GM18508 (cell line): Measurements from ENCODE around the gene ACAD8.
"Not testable (repeated sequence)": the region's sequence is repeated elsewhere in the genome, so short reads cannot be mapped to it uniquely, and the experiment has no call there.

Experiments used
- ATAC-seq: cut with Tn5 transposase; IDR thresholded peaks from one replicate; pipeline ENCODE4 v1.9.1; 2021; ENCODE audit warnings: moderate number of reproducible peaks; ENCODE audit not compliant: insufficient read depth, unreplicated experiment

The ACAD8 gene

GRCh38 chr11:134264966-134265764 is 11.8 kb downstream of the ACAD8 start:
- no peak for ATAC-seq

GRCh38 chr11:134266440-134266839 is 13.1 kb downstream of the ACAD8 start:
- ATAC-seq, result no peak

- no peak for ATAC-seq
Observed at GRCh38 chr11:134266841-134267251, 13.5 kb downstream of the ACAD8 start.

- ATAC-seq, result no peak
Observed at GRCh38 chr11:134267461-134267860, 14.1 kb downstream of the ACAD8 start.

- no peak for ATAC-seq
Observed at GRCh38 chr11:134267966-134268365, 14.6 kb downstream of the ACAD8 start.

GRCh38 chr11:134270250-134270714 is 16.9 kb downstream of the ACAD8 start:
- no peak for ATAC-seq

GRCh38 chr11:134271978-134272377 is 18.6 kb downstream of the ACAD8 start:
- no peak for ATAC-seq

- ATAC-seq, result no peak
Observed at GRCh38 chr11:134272381-134273316, 19.3 kb downstream of the ACAD8 start.

- no peak for ATAC-seq
Observed at GRCh38 chr11:134273317-134273712, 19.9 kb downstream of the ACAD8 start.

- ATAC-seq, result no peak
Observed at GRCh38 chr11:134275188-134275533, 21.8 kb downstream of the ACAD8 start.

- no peak for ATAC-seq
Observed at GRCh38 chr11:134275534-134276395, 22.4 kb downstream of the ACAD8 start, which contains the start of gene GLB1L3. Gene GLB1L3 (plus strand): TSS chr11:134276379. CDS start chr11:134276741, 362 bp downstream.

- ATAC-seq, result no peak
Observed at GRCh38 chr11:134276396-134277182, 23.2 kb downstream of the ACAD8 start.

- no peak for ATAC-seq
Observed at GRCh38 chr11:134277183-134278001, 24.0 kb downstream of the ACAD8 start.

GRCh38 chr11:134278356-134278755 is 25.0 kb downstream of the ACAD8 start:
- ATAC-seq, result no peak

- ATAC-seq, result not testable (repeated sequence)
Observed at GRCh38 chr11:134281635-134282034, 28.3 kb downstream of the ACAD8 start.

GRCh38 chr11:134282121-134283045 is 29.0 kb downstream of the ACAD8 start:
- no peak for ATAC-seq

- ATAC-seq, result no peak
Observed at GRCh38 chr11:134283461-134284230, 30.3 kb downstream of the ACAD8 start.
